GM15510 (cell line): Measurements from ENCODE around the gene ADGRF3.

Experiments used
- POLR2A ChIP-seq: IDR thresholded peaks from 3 replicates; pipeline ENCODE4 v1.6.1; 2011; ENCODE audit warnings: borderline replicate concordance; ENCODE audit not compliant: insufficient read length; ENCODE audit errors: extremely low read depth

ADGRF3 gene

GRCh38 chr2:26300234-26300925 is 46.2 kb downstream of the ADGRF3 start:
- TF ChIP-seq POLR2A = no peak

GRCh38 chr2:26299471-26300101 is 47.0 kb downstream of the ADGRF3 start:
- TF ChIP-seq POLR2A = no peak

- TF ChIP-seq POLR2A = no peak
These were observed 47.8 kb downstream of the ADGRF3 start for GRCh38 chr2:26298638-26299393.

GRCh38 chr2:26298286-26298637 is 48.3 kb downstream of the ADGRF3 start:
- no peak for TF ChIP-seq POLR2A

GRCh38 chr2:26297061-26297460 is 49.5 kb downstream of the ADGRF3 start:
- TF ChIP-seq POLR2A = no peak

GRCh38 chr2:26295511-26295910 is 51.1 kb downstream of the ADGRF3 start:
- TF ChIP-seq POLR2A = no peak

- no peak for TF ChIP-seq POLR2A
These were observed 53.9 kb downstream of the ADGRF3 start for GRCh38 chr2:26292646-26293045.

- no peak for TF ChIP-seq POLR2A
These were observed 56.6 kb downstream of the ADGRF3 start for GRCh38 chr2:26290001-26290400.

GRCh38 chr2:26285931-26286330 is 60.7 kb downstream of the ADGRF3 start:
- no peak for TF ChIP-seq POLR2A

- TF ChIP-seq POLR2A = no peak
These were observed 62.5 kb downstream of the ADGRF3 start for GRCh38 chr2:26284132-26284531.

- TF ChIP-seq POLR2A = no peak
These were observed 63.0 kb downstream of the ADGRF3 start for GRCh38 chr2:26283606-26284005.

- no peak for TF ChIP-seq POLR2A
These were observed 65.4 kb downstream of the ADGRF3 start for GRCh38 chr2:26281226-26281625.

- no peak for TF ChIP-seq POLR2A
These were observed 66.7 kb downstream of the ADGRF3 start for GRCh38 chr2:26279886-26280285.

GRCh38 chr2:26276484-26277227 is 69.9 kb downstream of the ADGRF3 start:
- TF ChIP-seq POLR2A = no peak

- no peak for TF ChIP-seq POLR2A
These were observed 72.5 kb downstream of the ADGRF3 start for GRCh38 chr2:26274058-26274613.

GRCh38 chr2:26273501-26273900 is 73.1 kb downstream of the ADGRF3 start:
- no peak for TF ChIP-seq POLR2A

GRCh38 chr2:26270373-26270772 is 76.2 kb downstream of the ADGRF3 start:
- TF ChIP-seq POLR2A = no peak
